Lower lobe of right lung (tissue), 2 donors: Measurements from ENCODE around the gene STX1A. TPM values are rescaled to one million over a fixed set of nuclear protein-coding genes. Genes with fewer than 3 reads are reported as not detected.

Experiments used
- ATAC-seq, 2 donors: fragments of 200-7000 bp; cut with Tn5 transposase; one replicate each; pipeline ENCODE4 v1.9.1; 2020 to 2022; ENCODE audit warnings: mild to moderate bottlenecking in 2 of 2, moderate library complexity in 2 of 2
- DNase-seq: peaks from one replicate; pipeline ENCODE4 v3.0.0-alpha.2; 2020
- H3K27ac ChIP-seq: fragments of 200-600 bp; one replicate; pipeline ENCODE4 v1.8.0; 2022
- H3K27me3 ChIP-seq: fragments of 200-600 bp; one replicate; pipeline ENCODE4 v1.8.0; 2022; ENCODE audit warnings: low read depth
- H3K36me3 ChIP-seq: fragments of 200-600 bp; one replicate; pipeline ENCODE4 v1.8.0; 2022; ENCODE audit warnings: mild to moderate bottlenecking
- H3K4me1 ChIP-seq: fragments of 200-600 bp; one replicate; pipeline ENCODE4 v1.8.0; 2022
- H3K4me3 ChIP-seq: fragments of 200-600 bp; one replicate; pipeline ENCODE4 v1.8.0; 2022; ENCODE audit warnings: mild to moderate bottlenecking
- H3K9me3 ChIP-seq: fragments of 200-600 bp; one replicate; pipeline ENCODE4 v1.8.0; 2022
- CTCF ChIP-seq: fragments of 200-600 bp; IDR thresholded peaks from one replicate; pipeline ENCODE4 v1.8.0; 2022; ENCODE audit warnings: antibody characterized with exemption, mild to moderate bottlenecking
- intact Hi-C: fragments of 100-400 bp; cut with DNase I; formaldehyde crosslinking; loops from one replicate; pipeline ENCODE4 v1.11.0; 2022
- total RNA-seq: library from RNA; stranded (reverse); fragmentation: NEBNext Ultra II Directional; extraction: Animal tissue kit (Norgen Biotek cat#: 25700); gene quantifications from one replicate; pipeline ENCODE4 v1.2.1, GENCODE V29; 2021
- donor health status: DM: no; HTN: yes; CAD: no; lungs with severe emphysema.

The STX1A gene
- total RNA-seq, 1 donor from 2014 or later = 6.6 TPM

- Histone ChIP-seq H3K27me3 (no peaks in the 10 kb centered on the region), H3K4me1 (peaks cover 17% of the 10 kb centered on the region), H3K36me3 (peaks cover 22% of the 10 kb centered on the region), H3K27ac (no peak overlapping the region), H3K4me3 (no peak overlapping the region), H3K9me3 (no peaks in the 10 kb centered on the region)
- intact Hi-C loops = no loop called here
- TF ChIP-seq CTCF = no peak
- no peak for DNase-seq
- ATAC-seq = no peak
Observed at GRCh38 chr7:73702665-73703064, 16.8 kb downstream of the STX1A start.

GRCh38 chr7:73702226-73702625, 17.2 kb downstream of the STX1A start:
- no peak for ATAC-seq
- Histone ChIP-seq H3K4me1 (peaks cover 17% of the 10 kb centered on the region), H3K9me3 (no peaks in the 10 kb centered on the region), H3K27ac (no peak overlapping the region), H3K27me3 (no peaks in the 10 kb centered on the region), H3K36me3 (peaks cover 27% of the 10 kb centered on the region), H3K4me3 (no peak overlapping the region)
- DNase-seq = no peak
- intact Hi-C loops = no loop called here
- TF ChIP-seq CTCF = no peak

- intact Hi-C loops = no loop called here
- DNase-seq (no peak), ATAC-seq (peak in 1 of 2 donors; percentile 28)
- peaks cover 34% of the 10 kb centered on the region for H3K36me3 ChIP-seq
- H3K27ac ChIP-seq = no peak overlapping the region
- H3K4me3 ChIP-seq = no peak overlapping the region
- peaks cover 17% of the 10 kb centered on the region for H3K4me1 ChIP-seq
- no peaks in the 10 kb centered on the region for H3K27me3 ChIP-seq
- no peaks in the 10 kb centered on the region for H3K9me3 ChIP-seq
- TF ChIP-seq CTCF = peak; percentile 54
Observed at GRCh38 chr7:73701357-73701995, 18.0 kb downstream of the STX1A start.

GRCh38 chr7:73700581-73701134, 18.8 kb downstream of the STX1A start:
- no peak for TF ChIP-seq CTCF
- DNase-seq (no peak), ATAC-seq (no peak)
- Histone ChIP-seq H3K9me3 (no peaks in the 10 kb centered on the region), H3K4me1 (peaks cover 16% of the 10 kb centered on the region), H3K27me3 (no peaks in the 10 kb centered on the region), H3K4me3 (no peak overlapping the region), H3K36me3 (peaks cover 42% of the 10 kb centered on the region), H3K27ac (no peak overlapping the region)
- intact Hi-C loops = no loop called here

- no peak for ATAC-seq
Observed at GRCh38 chr7:73700069-73700423, 19.4 kb downstream of the STX1A start.

More at GRCh38 chr7:73700069-73700423, 19.4 kb downstream of the STX1A start:
- Histone ChIP-seq H3K36me3 (peaks cover 48% of the 10 kb centered on the region), H3K4me1 (peaks cover 10% of the 10 kb centered on the region), H3K9me3 (no peaks in the 10 kb centered on the region), H3K27ac (no peak overlapping the region), H3K4me3 (no peak overlapping the region), H3K27me3 (no peaks in the 10 kb centered on the region)
- no peak for DNase-seq
- no peak for TF ChIP-seq CTCF
- intact Hi-C loops = no loop called here
